DND-41 (cell line): Measurements from ENCODE around the gene LRRC42.
A peak's percentile ranks its signal among the peaks of the same experiment; 100 is the strongest.

ENCODE experiments used
- ATAC-seq: fragments of 200-7000 bp; cut with Tn5 transposase; 3 replicates; pipeline ENCODE4 v1.9.1; 2021; ENCODE audit warnings: low read depth; ENCODE audit not compliant: insufficient read depth
- DNase-seq: peaks from one replicate; pipeline ENCODE4 v3.0.0-alpha.2; 2020
- H2AFZ ChIP-seq: 2 replicates; pipeline ENCODE4 v1.6.0; 2012; ENCODE audit warnings: low read depth, low read length
- H3K27ac ChIP-seq: 2 replicates; pipeline ENCODE4 v1.5.1; 2012; ENCODE audit warnings: low read length, inconsistent platforms
- H3K27me3 ChIP-seq: fragments of 200-600 bp; sonication (generic); 2 replicates; pipeline ENCODE4 v1.6.0; 2012; ENCODE audit warnings: low read length, mild to moderate bottlenecking, inconsistent platforms; ENCODE audit not compliant: insufficient read depth, poor library complexity
- H3K36me3 ChIP-seq: 2 replicates; pipeline ENCODE4 v1.5.1; 2012; ENCODE audit warnings: low read length, inconsistent platforms; ENCODE audit not compliant: insufficient read depth
- H3K4me1 ChIP-seq: 2 replicates; pipeline ENCODE4 v1.5.1; 2012; ENCODE audit warnings: mild to moderate bottlenecking, low read length; ENCODE audit not compliant: insufficient read depth
- H3K4me2 ChIP-seq: 2 replicates; pipeline ENCODE4 v1.6.0; 2012; ENCODE audit warnings: mild to moderate bottlenecking, moderate library complexity, low read length, inconsistent platforms; ENCODE audit not compliant: insufficient read depth
- H3K4me3 ChIP-seq, 2 experiments: fragments of 200-600 bp in 1 of 2; shearing (Covaris generic) in 1 of 2; 2 replicates each; pipeline ENCODE4 v1.5.1; 2012 to 2016; ENCODE audit warnings: inconsistent platforms in 2 of 2, low read length in 2 of 2, mild to moderate bottlenecking in 2 of 2, low read depth in 1 of 2, moderate library complexity in 1 of 2
- H3K79me2 ChIP-seq: 2 replicates; pipeline ENCODE4 v1.6.0; 2012; ENCODE audit warnings: low read length, inconsistent platforms; ENCODE audit not compliant: insufficient read depth
- H3K9ac ChIP-seq: 2 replicates; pipeline ENCODE4 v1.6.0; 2012; ENCODE audit warnings: low read depth, mild to moderate bottlenecking, inconsistent platforms, low read length, moderate library complexity
- H3K9me3 ChIP-seq: 2 replicates; pipeline ENCODE4 v1.5.1; 2012; ENCODE audit warnings: low read length, moderate library complexity, mild to moderate bottlenecking, inconsistent platforms; ENCODE audit not compliant: insufficient read depth, severe bottlenecking
- H4K20me1 ChIP-seq: 2 replicates; pipeline ENCODE4 v1.6.0; 2012; ENCODE audit warnings: low read length; ENCODE audit not compliant: insufficient read depth
- EZH2 ChIP-seq: IDR thresholded peaks from 3 replicates; pipeline ENCODE4 v1.6.1; 2012; ENCODE audit warnings: borderline replicate concordance, low read depth, mild to moderate bottlenecking, moderate library complexity, low read length, inconsistent platforms; ENCODE audit not compliant: severe bottlenecking
- TF ChIP-seq, protein P1 (sequence below): IDR thresholded peaks from 2 replicates; pipeline ENCODE4 v1.5.1; 2012; ENCODE audit warnings: borderline replicate concordance, low read length, moderate library complexity, mild to moderate bottlenecking; ENCODE audit not compliant: poor library complexity, severe bottlenecking; ENCODE audit errors: extremely low read depth

Gene LRRC42, protein sequence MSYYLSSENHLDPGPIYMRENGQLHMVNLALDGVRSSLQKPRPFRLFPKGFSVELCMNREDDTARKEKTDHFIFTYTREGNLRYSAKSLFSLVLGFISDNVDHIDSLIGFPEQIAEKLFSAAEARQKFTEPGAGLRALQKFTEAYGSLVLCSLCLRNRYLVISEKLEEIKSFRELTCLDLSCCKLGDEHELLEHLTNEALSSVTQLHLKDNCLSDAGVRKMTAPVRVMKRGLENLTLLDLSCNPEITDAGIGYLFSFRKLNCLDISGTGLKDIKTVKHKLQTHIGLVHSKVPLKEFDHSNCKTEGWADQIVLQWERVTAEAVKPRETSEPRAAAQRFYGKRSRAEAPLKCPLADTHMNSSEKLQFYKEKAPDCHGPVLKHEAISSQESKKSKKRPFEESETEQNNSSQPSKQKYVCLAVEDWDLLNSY

DNA sequence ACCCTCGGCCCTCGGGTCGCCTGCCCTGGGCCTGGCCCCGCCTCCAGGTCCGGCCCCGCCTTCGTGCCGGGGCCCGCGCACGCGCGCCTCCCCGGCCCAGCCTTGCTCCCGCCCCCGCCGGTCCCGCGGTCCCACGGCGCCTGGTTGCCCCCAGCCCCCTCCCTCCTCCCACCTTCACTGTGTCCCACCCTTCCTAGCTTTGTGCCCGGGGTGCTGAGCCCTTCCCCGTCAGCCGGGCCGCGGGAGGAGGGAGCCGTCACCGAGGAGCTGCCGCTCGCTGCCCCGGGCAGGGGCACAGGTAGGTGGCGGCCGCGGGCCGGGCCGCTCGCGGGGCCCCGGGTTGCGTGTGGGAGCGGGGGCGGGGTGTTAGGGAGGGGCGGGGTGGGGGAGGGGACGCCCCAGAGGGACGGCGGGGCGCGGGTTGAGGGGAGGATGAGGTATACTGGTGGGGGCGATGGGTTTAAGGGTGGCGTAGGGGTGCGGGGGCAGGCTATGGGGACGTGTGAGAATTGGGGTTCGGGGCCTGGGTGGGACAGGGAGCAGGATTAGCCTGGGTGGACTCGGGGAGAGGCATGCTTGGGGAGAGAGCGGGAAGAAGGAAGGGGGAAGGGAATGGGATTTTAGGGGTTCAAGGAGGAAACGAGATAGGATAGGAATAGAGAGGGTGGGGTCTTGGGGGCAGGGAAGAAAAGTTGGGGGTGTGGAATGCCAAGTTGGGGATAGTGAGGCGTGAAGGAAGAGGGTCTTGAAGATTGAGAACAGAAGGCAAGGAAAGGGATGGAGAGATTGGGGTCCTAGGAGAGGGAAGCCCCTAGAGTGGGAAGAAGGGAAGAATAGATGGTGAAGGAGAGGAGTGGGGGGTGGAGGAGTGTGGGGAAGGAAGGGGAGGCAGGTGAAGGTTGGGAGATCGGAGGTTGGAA is at the start of gene LRRC42:
TSS of gene LRRC42 (plus strand) at position 99 of the 920 bp plus-strand sequence. CDS start 5,650 bp downstream, outside the sequence.
- H2AFZ ChIP-seq: peak within 1 kb of the TSS; percentile 75

DNA sequence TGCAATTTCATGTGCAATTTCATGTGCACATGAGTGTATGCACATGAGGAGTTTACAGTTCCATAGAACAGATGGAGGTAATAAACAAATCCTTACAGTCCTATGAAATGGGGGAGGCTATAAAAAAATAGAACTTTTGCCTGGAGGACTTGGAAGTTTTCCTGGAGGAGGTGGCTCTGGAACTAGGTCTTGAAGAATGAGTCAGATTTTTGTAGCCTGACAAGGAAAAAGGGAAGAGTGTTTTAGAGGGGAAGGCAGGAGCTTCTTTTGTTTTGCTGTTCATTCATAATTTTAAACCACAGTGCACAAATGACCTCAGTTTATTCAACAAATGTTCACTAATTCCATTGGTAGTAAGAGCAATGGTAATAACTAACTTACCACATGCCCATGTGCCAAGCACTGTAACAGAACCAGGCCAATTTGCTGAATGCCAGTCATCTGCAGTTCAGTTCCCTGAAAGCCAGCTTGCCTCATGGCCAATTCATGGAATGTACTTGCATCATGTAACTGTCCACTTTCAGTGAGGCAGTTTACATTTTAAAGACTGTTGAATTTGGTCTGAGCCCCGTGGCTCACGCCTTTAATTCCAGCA is 49.4 kb upstream of the LRRC42 start:
- Histone ChIP-seq H3K27ac (no peak overlapping the region), H3K27me3 (no peaks in the 10 kb centered on the region), H3K9me3 (no peaks in the 10 kb centered on the region), H3K4me3 (no peak overlapping the region), H3K4me2 (no peak overlapping the region), H3K36me3 (no peaks in the 10 kb centered on the region), H3K4me1 (no peaks in the 10 kb centered on the region), H2AFZ (no peak overlapping the region), H3K9ac (no peak overlapping the region), H3K79me2 (no peaks in the 10 kb centered on the region), H4K20me1 (no peaks in the 10 kb centered on the region)
- DNase-seq: no peak
- TF ChIP-seq, protein P1, sequence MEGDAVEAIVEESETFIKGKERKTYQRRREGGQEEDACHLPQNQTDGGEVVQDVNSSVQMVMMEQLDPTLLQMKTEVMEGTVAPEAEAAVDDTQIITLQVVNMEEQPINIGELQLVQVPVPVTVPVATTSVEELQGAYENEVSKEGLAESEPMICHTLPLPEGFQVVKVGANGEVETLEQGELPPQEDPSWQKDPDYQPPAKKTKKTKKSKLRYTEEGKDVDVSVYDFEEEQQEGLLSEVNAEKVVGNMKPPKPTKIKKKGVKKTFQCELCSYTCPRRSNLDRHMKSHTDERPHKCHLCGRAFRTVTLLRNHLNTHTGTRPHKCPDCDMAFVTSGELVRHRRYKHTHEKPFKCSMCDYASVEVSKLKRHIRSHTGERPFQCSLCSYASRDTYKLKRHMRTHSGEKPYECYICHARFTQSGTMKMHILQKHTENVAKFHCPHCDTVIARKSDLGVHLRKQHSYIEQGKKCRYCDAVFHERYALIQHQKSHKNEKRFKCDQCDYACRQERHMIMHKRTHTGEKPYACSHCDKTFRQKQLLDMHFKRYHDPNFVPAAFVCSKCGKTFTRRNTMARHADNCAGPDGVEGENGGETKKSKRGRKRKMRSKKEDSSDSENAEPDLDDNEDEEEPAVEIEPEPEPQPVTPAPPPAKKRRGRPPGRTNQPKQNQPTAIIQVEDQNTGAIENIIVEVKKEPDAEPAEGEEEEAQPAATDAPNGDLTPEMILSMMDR: no peak
- no peak for TF ChIP-seq EZH2
- ATAC-seq: no peak

More for the DNA sequence above, at the start of gene LRRC42:
- Histone ChIP-seq H3K36me3 (peaks cover 6% of the 10 kb centered on the region), H3K27ac (peak within 1 kb of the TSS; percentile 77), H3K4me3 (peak within 1 kb of the TSS; percentile 60 to 73), H3K9me3 (no peaks in the 10 kb centered on the region), H3K4me2 (peak within 1 kb of the TSS; percentile 98), H3K79me2 (peaks cover 85% of the 10 kb centered on the region), H4K20me1 (peaks cover 18% of the 10 kb centered on the region), H3K27me3 (no peaks in the 10 kb centered on the region), H3K9ac (peak within 1 kb of the TSS; percentile 77), H3K4me1 (peaks cover 67% of the 10 kb centered on the region)
- no peak for TF ChIP-seq EZH2
- TF ChIP-seq, protein P1: peak; percentile 40
- ATAC-seq (no peak), DNase-seq (no peak)

DNA sequence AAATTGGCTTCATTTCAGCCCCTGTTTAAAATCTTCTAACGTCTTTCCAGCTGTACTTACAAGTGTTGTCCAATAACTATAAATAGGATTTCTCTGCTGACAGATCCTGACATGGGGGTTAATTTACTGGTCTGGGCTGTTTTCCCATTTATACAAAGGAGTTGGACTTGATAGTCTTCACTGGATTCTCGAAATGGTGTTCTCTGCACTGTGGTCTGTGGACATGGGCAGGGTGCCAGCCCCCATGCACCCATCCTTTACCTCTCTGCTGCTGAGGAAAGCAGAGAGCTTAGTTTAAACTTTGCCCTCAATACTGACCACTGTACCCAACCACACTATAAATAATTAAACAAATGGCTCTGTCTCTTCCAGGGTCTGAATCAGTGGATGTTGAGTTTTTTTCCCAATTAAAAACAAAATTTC is 46.9 kb upstream of the LRRC42 start:
- TF ChIP-seq, protein P1: no peak
- TF ChIP-seq EZH2: no peak
- Histone ChIP-seq H3K9ac (no peak overlapping the region), H3K9me3 (no peaks in the 10 kb centered on the region), H2AFZ (no peak overlapping the region), H3K4me1 (no peaks in the 10 kb centered on the region), H4K20me1 (no peaks in the 10 kb centered on the region), H3K4me2 (no peak overlapping the region), H3K4me3 (no peak overlapping the region), H3K27ac (no peak overlapping the region), H3K27me3 (no peaks in the 10 kb centered on the region), H3K79me2 (no peaks in the 10 kb centered on the region), H3K36me3 (no peaks in the 10 kb centered on the region)
- ATAC-seq: no peak
- no peak for DNase-seq
